Mesodermal cell (in vitro differentiated cells): ENCODE measurements around the gene SDK2.
"Not testable (repeated sequence)": the region's sequence is repeated elsewhere in the genome, so short reads cannot be mapped to it uniquely, and the experiment has no call there.

Experiments used
- H3K27ac ChIP-seq: 2 replicates; pipeline ENCODE4 v1.7.0; 2013; ENCODE audit warnings: mild to moderate bottlenecking, low read depth, low read length, moderate library complexity; ENCODE audit not compliant: severe bottlenecking
- H3K36me3 ChIP-seq: 2 replicates; pipeline ENCODE4 v1.7.1; 2013; ENCODE audit warnings: mild to moderate bottlenecking, low read length, moderate library complexity; ENCODE audit not compliant: control insufficient read depth, insufficient read depth
- H3K4me1 ChIP-seq: one replicate; pipeline ENCODE4 v1.7.1; 2013; ENCODE audit warnings: mild to moderate bottlenecking, low read length; ENCODE audit not compliant: insufficient read depth, control insufficient read depth, poor library complexity, severe bottlenecking
- H3K4me3 ChIP-seq: 2 replicates; pipeline ENCODE4 v1.7.0; 2013; ENCODE audit warnings: low read length, control low read depth, mild to moderate bottlenecking; ENCODE audit not compliant: insufficient read depth, poor library complexity, severe bottlenecking; ENCODE audit errors: extremely low read depth
- H3K9me3 ChIP-seq: 2 replicates; pipeline ENCODE4 v1.7.1; 2013; ENCODE audit warnings: mild to moderate bottlenecking, low read length, moderate library complexity; ENCODE audit not compliant: control insufficient read depth
- WGBS, 2 experiments: methylation state at CpG; one replicate each; pipeline ENCODE4 v1.1.5; 2013; ENCODE audit warnings: missing lambda C conversion rate in 2 of 2; ENCODE audit not compliant: insufficient coverage in 2 of 2; 5-methylcytosine and 5-hydroxymethylcytosine counted together

Gene SDK2

DNA sequence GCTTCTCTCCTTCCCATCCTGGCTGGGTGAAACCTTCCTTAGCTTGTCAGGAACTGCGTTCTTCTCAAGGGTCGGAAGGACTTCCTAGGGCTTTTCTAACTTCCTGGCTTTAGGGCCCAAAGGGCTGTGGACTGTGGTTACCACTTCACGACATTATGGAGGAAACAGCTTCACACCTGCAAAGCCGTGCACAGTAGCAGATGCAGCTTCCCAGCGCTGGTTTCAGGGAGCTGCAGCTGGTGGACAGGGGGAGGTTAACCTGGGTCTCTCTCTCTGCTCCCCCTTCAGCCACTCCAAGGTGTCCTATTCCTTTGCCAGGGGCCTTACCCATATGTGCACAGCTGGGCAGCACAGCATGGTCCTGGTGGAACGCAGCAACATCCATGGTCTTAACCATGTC, 176.6 kb downstream of the SDK2 start:
- no peak overlapping the region for H3K27ac ChIP-seq
- H3K36me3 ChIP-seq, result peaks cover 6% of the 10 kb centered on the region
- 92 to 97% methylated on average over 4 to 6 of the region's 6 CpGs for WGBS, 2 experiments
- peaks cover 6% of the 10 kb centered on the region for H3K9me3 ChIP-seq
- H3K4me1 ChIP-seq, result no peaks in the 10 kb centered on the region
- H3K4me3 ChIP-seq, result no peak overlapping the region

DNA sequence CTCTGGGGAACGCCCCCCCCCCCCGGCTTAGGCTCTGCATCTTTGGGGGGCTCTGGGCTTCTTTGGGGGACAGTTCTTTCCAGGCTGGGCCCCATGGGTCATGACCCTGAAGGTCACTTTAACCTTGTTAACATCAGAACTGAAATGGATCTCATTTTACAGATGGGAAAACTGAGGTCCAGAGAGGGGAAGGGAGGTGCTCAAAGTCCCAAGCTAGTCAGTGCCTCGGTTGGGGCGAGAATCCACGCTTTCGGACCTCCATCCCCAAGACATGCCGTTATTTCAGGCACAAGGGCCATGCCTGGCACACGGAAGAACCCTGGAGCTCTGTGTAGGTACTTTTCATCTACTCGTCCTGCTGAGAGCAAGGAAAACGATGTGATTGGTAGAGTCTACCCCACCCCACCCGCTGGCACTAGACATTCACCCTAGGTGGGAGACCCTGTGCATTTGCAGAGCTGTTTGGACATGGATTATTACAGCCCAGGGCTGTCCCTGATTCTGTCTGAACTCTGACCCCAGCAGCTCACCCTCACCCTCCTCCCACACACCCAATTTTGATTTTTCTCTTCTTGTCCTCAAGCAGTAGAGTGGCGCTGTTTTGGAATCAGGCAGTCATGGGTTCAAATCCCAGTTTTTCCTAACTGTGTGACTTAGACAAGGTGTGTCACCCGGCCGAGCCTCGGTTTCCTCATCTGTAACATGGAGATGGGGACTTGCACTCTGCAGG, 177.4 kb downstream of the SDK2 start:
- Histone ChIP-seq H3K27ac (no peak overlapping the region), H3K4me3 (no peak overlapping the region), H3K36me3 (peaks cover 2% of the 10 kb centered on the region), H3K9me3 (no peaks in the 10 kb centered on the region), H3K4me1 (no peaks in the 10 kb centered on the region)
- 95 to 96% methylated on average over 10 to 11 of the region's 15 CpGs for WGBS, 2 experiments

DNA sequence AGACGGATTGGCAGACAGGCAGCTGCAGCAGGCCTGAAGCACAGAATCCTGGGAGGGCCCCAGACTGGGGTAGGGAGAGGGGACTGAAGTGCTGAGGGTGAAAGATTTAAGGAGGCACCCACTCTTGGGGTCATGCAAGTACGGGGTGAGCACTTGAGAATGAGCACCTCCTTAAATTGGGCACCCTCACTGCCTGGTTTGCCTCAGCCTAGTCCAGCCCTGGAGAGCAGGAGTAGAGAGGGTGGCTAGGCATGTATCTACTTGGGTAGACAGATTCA, 178.4 kb downstream of the SDK2 start:
- 90 to 100% methylated on average over 1 to 2 of the region's 2 CpGs for WGBS, 2 experiments
- Histone ChIP-seq H3K9me3 (no peaks in the 10 kb centered on the region), H3K36me3 (no peaks in the 10 kb centered on the region), H3K27ac (no peak overlapping the region), H3K4me1 (no peaks in the 10 kb centered on the region), H3K4me3 (no peak overlapping the region)

DNA sequence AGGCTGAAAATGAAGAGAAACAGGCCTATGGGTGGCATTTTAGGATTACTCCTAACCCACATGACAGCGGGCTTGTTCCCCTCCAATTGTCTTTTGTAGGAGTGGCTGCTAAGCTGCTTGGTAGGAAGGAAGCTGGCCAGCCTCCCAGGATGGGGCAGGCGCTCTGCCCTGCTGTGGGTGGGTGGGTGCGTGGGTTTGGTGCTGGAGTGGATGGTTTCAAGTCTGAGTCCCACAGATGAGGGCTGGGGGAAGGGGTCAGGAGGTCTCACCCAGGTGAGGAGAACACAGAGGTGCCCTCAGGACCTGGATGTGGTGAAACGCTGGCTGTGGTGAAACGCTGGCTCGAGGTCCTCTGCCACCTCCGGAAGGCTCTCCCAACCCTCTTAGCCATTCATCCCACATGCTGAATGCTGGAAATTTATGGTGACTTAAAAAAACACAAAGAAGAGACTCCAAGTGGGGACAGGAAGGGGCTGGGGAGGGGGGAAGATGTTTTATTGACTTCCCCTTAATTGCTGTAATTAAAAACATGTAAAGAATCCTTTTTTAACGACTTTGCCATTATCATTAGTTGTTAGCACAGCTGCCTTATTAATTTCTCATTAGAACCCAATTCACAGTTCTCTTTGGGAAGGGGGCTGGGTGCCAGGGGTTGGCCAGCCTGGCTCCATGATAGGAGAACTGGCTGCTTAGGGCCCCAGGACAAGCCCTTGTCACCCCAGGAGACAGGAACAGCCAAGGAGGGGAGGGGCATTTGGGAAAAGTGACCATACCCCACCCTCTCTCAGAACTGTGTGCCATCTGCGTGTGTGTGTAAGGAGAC, 178.9 kb downstream of the SDK2 start:
- Histone ChIP-seq H3K36me3 (no peaks in the 10 kb centered on the region), H3K4me1 (no peaks in the 10 kb centered on the region), H3K4me3 (no peak overlapping the region), H3K27ac (no peak overlapping the region), H3K9me3 (no peaks in the 10 kb centered on the region)
- WGBS, 2 experiments, result 82 to 90% methylated on average over 2 to 5 of the region's 9 CpGs

DNA sequence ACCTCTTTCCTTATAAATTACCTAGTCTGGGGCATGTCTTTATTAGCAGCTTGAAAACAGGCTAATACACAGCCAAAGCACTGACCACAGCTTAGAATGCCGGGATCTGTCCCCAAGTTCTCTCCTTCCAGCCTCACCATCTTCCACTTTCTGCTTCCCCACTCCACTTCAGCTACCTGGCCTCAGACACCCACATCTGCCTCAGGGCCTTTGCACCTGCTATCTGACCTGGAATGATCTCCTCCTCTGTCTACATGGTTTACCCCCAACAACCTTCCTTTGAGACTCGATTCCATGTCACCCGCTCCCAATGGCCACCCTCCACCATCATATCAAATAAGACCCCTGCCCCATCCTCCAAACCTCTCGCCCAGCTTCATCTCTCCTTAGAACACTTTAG, 179.8 kb downstream of the SDK2 start:
- H3K9me3 ChIP-seq, result no peaks in the 10 kb centered on the region
- H3K27ac ChIP-seq, result no peak overlapping the region
- no peaks in the 10 kb centered on the region for H3K36me3 ChIP-seq
- no peaks in the 10 kb centered on the region for H3K4me1 ChIP-seq
- no peak overlapping the region for H3K4me3 ChIP-seq
- 96 to 97% methylated on average over 3 to 4 of the region's 4 CpGs for WGBS, 2 experiments

DNA sequence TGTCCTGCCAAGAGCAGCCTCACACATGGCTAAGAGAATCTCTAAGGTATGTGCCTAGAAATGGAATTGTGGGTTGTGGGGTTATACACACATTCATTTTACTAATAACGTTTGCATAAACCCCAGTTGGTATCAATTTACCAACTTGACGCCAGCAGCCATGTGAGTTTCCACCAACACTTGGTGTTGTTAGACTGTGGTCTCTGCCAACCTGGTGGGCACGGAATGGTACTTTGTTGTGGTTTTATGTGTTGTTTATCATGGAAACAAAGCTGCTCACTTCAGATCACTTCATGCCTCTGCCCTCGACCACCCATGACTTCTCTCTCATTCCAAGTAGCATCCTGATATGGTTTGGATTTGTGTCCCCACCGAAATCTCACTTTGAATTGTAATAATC, 180.4 kb downstream of the SDK2 start:
- WGBS, 2 experiments, result 86% methylated on average over 2 of the region's 5 CpGs; no CpG with 5 or more reads in 1 of the 2 experiments
- no peak overlapping the region for H3K4me3 ChIP-seq
- no peak overlapping the region for H3K27ac ChIP-seq
- no peaks in the 10 kb centered on the region for H3K9me3 ChIP-seq
- no peaks in the 10 kb centered on the region for H3K36me3 ChIP-seq
- no peaks in the 10 kb centered on the region for H3K4me1 ChIP-seq

DNA sequence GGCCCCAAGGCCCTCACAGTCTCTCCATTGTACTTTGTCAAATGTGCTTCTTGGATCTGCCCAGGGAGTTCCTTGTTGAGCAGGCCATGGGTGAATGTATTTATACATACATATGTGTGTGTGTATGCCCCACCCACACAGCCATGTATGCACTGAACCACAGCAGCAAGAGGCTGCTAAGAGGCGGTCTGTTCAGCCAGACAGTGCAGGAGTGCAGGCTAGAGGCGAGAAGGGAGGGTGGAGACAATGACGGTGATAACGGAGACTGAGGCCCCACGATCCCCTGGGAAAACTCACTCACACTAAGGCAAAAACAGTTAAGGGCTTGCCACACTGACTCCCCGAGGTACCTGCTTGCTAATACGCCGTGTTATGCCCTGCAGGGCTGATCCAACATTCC, 181.4 kb downstream of the SDK2 start:
- no peak overlapping the region for H3K27ac ChIP-seq
- WGBS, 2 experiments, result 67 to 80% methylated on average over 2 to 3 of the region's 8 CpGs
- H3K4me3 ChIP-seq, result no peak overlapping the region
- no peaks in the 10 kb centered on the region for H3K4me1 ChIP-seq
- H3K9me3 ChIP-seq, result no peaks in the 10 kb centered on the region
- no peaks in the 10 kb centered on the region for H3K36me3 ChIP-seq

DNA sequence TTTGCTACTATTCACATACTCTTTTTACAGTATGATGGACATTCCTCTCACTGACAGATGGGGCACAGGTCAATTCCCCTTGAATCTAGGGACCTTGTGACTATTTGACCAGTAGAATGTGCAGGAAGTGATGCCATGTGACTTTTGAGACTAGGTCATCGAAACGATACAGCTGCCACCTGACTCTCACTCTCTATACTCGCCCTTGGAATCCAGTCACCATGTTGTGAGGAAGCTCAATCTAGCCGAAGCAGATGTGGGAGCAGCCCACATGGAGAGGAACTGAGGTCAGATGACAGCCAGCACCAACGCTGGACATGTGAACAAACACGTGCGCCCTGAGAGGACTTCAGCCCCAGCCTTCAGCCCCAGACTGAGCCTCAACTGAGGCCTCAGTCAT, 184.3 kb downstream of the SDK2 start:
- Histone ChIP-seq H3K36me3 (no peaks in the 10 kb centered on the region), H3K27ac (no peak overlapping the region), H3K4me3 (no peak overlapping the region), H3K4me1 (no peaks in the 10 kb centered on the region), H3K9me3 (no peaks in the 10 kb centered on the region)
- 94 to 98% methylated on average over 7 of the region's 7 CpGs for WGBS, 2 experiments

DNA sequence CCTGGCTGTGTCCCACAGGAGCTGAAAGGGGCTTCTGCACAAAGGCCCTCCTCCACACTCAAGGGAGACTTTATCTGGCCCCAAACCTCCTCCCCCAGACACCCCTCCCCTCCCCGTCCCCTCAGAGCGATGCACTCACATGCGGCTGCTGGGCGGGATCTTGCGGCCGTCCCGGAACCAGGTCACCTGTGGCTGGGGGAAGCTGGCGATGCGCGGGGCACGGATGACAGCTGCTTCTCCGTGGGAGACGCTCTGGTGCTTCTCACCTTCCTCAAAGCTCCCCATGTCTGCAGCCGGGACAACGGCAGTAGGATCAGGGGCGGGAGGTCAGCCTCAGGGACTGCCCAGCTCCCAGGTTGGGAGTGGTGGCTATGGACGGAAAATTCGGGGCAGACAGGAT, 188.5 kb downstream of the SDK2 start:
- 73 to 89% methylated on average over 3 to 16 of the region's 18 CpGs for WGBS, 2 experiments
- H3K9me3 ChIP-seq, result no peaks in the 10 kb centered on the region
- H3K4me1 ChIP-seq, result no peaks in the 10 kb centered on the region
- no peak overlapping the region for H3K27ac ChIP-seq
- H3K36me3 ChIP-seq, result peaks cover 9% of the 10 kb centered on the region
- no peak overlapping the region for H3K4me3 ChIP-seq

DNA sequence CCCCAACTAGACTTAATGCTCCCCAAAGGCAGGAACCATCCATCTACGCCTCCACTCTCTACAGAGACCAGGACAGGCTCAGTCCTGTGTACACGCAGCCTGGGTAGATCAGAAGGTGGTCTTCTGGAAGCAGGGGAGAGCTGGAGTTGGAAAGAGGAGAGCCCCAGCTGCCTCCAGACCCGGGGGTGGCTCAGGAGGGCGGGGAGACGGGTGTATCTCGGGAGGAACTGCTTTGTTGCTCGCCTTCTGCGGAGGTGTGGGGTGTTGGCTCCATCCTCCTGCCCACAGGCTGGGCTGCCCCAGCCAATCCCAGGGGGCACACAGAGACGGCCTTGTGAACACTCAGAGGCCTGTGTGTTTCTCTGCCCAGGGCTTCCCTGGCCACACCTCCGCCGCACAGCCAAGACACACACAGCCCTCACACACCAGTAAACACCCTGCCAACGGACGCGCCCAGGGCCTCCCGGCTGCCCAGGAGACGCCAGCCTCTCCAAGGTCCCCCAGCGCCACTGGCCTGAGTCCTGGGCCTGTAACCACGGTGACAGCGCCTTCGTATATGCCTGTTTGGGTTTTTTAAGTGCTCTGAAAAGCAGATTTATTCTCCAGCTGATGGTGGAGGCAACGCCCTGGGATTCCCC, 189.1 kb downstream of the SDK2 start:
- Histone ChIP-seq H3K4me3 (no peak overlapping the region), H3K4me1 (no peaks in the 10 kb centered on the region), H3K36me3 (peaks cover 9% of the 10 kb centered on the region), H3K27ac (no peak overlapping the region), H3K9me3 (no peaks in the 10 kb centered on the region)
- WGBS, 2 experiments, result 87 to 88% methylated on average over 18 to 20 of the region's 21 CpGs

DNA sequence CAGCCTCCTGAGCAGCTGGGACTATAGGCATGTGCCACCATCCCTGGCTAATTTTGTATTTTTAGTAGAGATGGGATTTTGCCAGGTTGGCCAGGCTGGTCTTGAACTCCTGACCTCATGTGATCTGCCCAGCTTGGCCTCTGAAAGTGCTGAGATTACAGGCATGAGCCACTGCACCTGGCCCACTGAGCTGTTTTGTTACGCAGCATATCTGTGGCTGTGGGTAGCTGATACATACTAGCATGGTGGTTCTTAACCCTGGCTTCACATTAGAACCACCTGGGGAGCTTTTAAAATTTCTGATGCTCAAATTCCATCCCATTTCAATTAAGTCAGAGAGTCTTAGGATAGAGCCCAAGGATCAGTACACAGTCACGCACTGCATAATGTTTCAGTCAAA, 190.8 kb downstream of the SDK2 start:
- H3K9me3 ChIP-seq, H3K4me3 ChIP-seq, H3K27ac ChIP-seq, H3K36me3 ChIP-seq, H3K4me1 ChIP-seq: not testable (repeated sequence)
- WGBS, 2 experiments, result 100% methylated on average over 1 of the region's 2 CpGs; no CpG with 5 or more reads in 1 of the 2 experiments
